Neural cell (in vitro differentiated cells): Measurements from ENCODE around the gene EPHA4.

ENCODE experiments used
- CTCF ChIP-seq: fragments of 450-650 bp; IDR thresholded peaks from 2 replicates; pipeline ENCODE4 v1.5.1; 2014; ENCODE audit warnings: antibody characterized with exemption, mild to moderate bottlenecking, moderate library complexity; ENCODE audit not compliant: poor library complexity, severe bottlenecking
- EP300 ChIP-seq: fragments of 450-650 bp; conservative IDR thresholded peaks from 2 replicates; pipeline ENCODE4 v1.6.1; 2014; ENCODE audit warnings: antibody characterized with exemption, mild to moderate bottlenecking, moderate library complexity; ENCODE audit not compliant: poor library complexity, severe bottlenecking
- EZH2 ChIP-seq: fragments of 200-600, 300-800 bp; shearing (Covaris generic), sonication (generic); IDR thresholded peaks from 2 replicates; pipeline ENCODE4 v1.6.1; 2014; ENCODE audit warnings: antibody characterized with exemption, low read length, borderline replicate concordance, mild to moderate bottlenecking; ENCODE audit not compliant: insufficient read depth, poor library complexity, severe bottlenecking
- MXI1 ChIP-seq: fragments of 450-650 bp; conservative IDR thresholded peaks from 2 replicates; pipeline ENCODE4 v1.6.1; 2014; ENCODE audit warnings: antibody characterized with exemption, mild to moderate bottlenecking; ENCODE audit not compliant: poor library complexity, severe bottlenecking
- RAD21 ChIP-seq: fragments of 450-650 bp; conservative IDR thresholded peaks from 2 replicates; pipeline ENCODE4 v1.6.1; 2014; ENCODE audit warnings: antibody characterized with exemption, mild to moderate bottlenecking, moderate library complexity

DNA sequence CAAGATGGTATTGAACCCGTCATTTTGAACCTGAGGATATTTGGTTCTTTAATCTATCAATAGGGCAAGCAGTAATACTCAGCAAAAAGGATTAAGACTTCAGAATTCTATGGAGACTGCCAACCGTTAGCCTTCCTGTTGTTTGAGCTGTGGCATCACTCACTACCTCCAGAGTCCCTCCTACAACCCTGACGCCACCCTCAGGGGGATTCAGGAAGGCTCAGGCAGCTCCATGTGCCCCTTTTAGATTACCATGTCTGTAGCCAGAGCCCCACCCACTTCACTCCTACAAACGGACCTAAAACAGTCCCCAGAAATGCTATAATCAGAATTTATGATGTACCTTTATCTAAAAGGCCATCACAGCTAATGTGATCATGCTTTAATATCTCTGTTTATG, 172.9 kb downstream of the EPHA4 start:
- no peak for TF ChIP-seq EZH2
- no peak for TF ChIP-seq EP300
- TF ChIP-seq CTCF: no peak
- TF ChIP-seq RAD21: no peak
- TF ChIP-seq MXI1: no peak
